ENCODE results near the gene ATOH7. TPM values are rescaled to one million over a fixed set of nuclear protein-coding genes. Genes with fewer than 3 reads are reported as not detected.
"Not testable (repeated sequence)": the region's sequence is repeated elsewhere in the genome, so short reads cannot be mapped to it uniquely, and the experiment has no call there.

Gene ATOH7
- total and polyA plus RNA-seq, 2 donors (not counting 1 experiment from before 2014, with no cell fraction given) = not detected

DNA sequence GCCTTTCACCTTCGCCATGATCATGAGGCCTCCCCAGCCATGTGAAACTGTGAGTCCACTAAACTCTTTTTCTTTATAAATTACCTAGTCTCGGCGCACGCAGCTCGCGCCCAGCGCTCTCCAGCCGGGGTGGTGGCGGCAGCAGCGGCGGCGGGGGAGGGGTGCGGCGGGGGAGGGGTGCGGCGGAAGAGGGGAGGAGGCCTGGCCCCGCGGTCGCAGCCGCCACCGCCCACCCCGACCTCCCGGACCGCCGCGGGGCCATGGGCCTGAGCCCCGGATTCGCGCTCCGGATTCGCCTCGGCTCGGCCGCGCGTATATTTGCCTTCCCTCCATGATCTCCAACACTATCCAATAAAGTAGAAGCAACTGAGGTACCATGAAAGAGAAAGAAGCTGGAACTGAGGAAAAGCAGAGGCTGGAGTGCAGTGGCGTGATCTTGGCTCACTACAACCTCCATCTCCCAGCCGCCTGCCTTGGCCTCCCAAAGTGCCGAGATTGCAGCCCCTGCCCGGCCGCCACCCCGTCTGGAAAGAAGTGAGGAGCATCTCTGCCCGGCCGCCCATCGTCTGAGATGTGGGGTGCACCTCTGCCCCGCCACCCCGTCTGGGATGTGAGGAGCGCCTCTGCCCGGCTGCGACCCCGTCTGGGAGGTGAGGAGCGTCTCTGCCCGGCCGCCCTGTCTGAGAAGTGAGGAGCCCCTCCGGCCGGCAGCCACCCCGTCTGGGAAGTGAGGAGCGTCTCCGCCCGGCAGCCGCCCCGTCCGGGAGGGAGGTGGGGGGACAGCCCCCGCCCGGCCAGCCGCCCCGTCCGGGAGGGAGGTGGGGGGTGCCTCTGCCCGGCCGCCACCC is 47.2 kb upstream of the ATOH7 start:
- peaks cover 5 to 17% (median 9%) of the 10 kb centered on the region in 3 donors for H3K9me3 ChIP-seq (ENCODE audit: control extremely low read depth in 1 of 3, control insufficient read depth in 2 of 3, insufficient read depth in 1 of 3, low read length in 2 of 3)
- H3K79me2 ChIP-seq (ENCODE audit: control insufficient read depth, insufficient read depth, low read length); H3K9ac ChIP-seq (ENCODE audit: low read length); H3K27me3 Mint-ChIP-seq; intact Hi-C loops (cut with micrococcal nuclease); H4K20me1 ChIP-seq (ENCODE audit: control insufficient read depth, insufficient read depth, low read length, poor library complexity, severe bottlenecking); H3K4me1 Mint-ChIP-seq; H3K27ac ChIP-seq (ENCODE audit: low read length in 2 of 2); H3K4me3 ChIP-seq (ENCODE audit: control extremely low read depth in 1 of 5, extremely low read depth in 1 of 5, insufficient read depth in 1 of 5, low read depth in 2 of 5, low read length in 4 of 5); ATAC-seq (ENCODE audit: low read depth); H3K27me3 ChIP-seq (replicated peaks in 1 of 4; ENCODE audit: control extremely low read depth in 1 of 4, control insufficient read depth in 3 of 4, insufficient read depth in 4 of 4, low read length in 3 of 4); H3K4me1 ChIP-seq (ENCODE audit: control insufficient read depth in 2 of 2, insufficient read depth in 2 of 2, low read length in 2 of 2); DNase-seq; H2AFZ ChIP-seq (ENCODE audit: insufficient read depth, low read depth, low read length, poor library complexity, severe bottlenecking); POLR2A ChIA-PET; H3K4me2 ChIP-seq (replicated peaks; ENCODE audit: low read depth, low read length, poor library complexity, severe bottlenecking); CTCF ChIA-PET; H3K27ac Mint-ChIP-seq; H3K4me3 Mint-ChIP-seq; H3K36me3 ChIP-seq (replicated peaks in 1 of 2; ENCODE audit: control extremely low read depth in 1 of 2, control insufficient read depth in 1 of 2, extremely low read depth in 1 of 2, insufficient read depth in 2 of 2, low read length in 1 of 2); H3K9me3 Mint-ChIP-seq (ENCODE audit: insufficient read depth): not testable (repeated sequence)
- WGBS (ENCODE audit: insufficient coverage) = 95% methylated on average over 37 of the region's 70 CpGs

GRCh38 chr10:68277814-68278213 is 45.9 kb upstream of the ATOH7 start:
- intact Hi-C loops (cut with micrococcal nuclease); H2AFZ ChIP-seq (ENCODE audit: insufficient read depth, low read depth, low read length, poor library complexity, severe bottlenecking); H3K4me2 ChIP-seq (replicated peaks; ENCODE audit: low read depth, low read length, poor library complexity, severe bottlenecking); H3K9me3 Mint-ChIP-seq (ENCODE audit: insufficient read depth); DNase-seq; H3K36me3 ChIP-seq (replicated peaks in 1 of 2; ENCODE audit: control extremely low read depth in 1 of 2, control insufficient read depth in 1 of 2, extremely low read depth in 1 of 2, insufficient read depth in 2 of 2, low read length in 1 of 2); H3K4me1 Mint-ChIP-seq; H3K4me1 ChIP-seq (ENCODE audit: control insufficient read depth in 2 of 2, insufficient read depth in 2 of 2, low read length in 2 of 2); POLR2A ChIA-PET; H3K4me3 ChIP-seq (ENCODE audit: control extremely low read depth in 1 of 5, extremely low read depth in 1 of 5, insufficient read depth in 1 of 5, low read depth in 2 of 5, low read length in 4 of 5); H3K27ac Mint-ChIP-seq; ATAC-seq (ENCODE audit: low read depth); H3K4me3 Mint-ChIP-seq; H3K27me3 Mint-ChIP-seq; CTCF ChIA-PET; H3K27ac ChIP-seq (ENCODE audit: low read length in 2 of 2); H3K27me3 ChIP-seq (replicated peaks in 1 of 4; ENCODE audit: control extremely low read depth in 1 of 4, control insufficient read depth in 3 of 4, insufficient read depth in 4 of 4, low read length in 3 of 4); H3K79me2 ChIP-seq (ENCODE audit: control insufficient read depth, insufficient read depth, low read length); H3K9ac ChIP-seq (ENCODE audit: low read length); H4K20me1 ChIP-seq (ENCODE audit: control insufficient read depth, insufficient read depth, low read length, poor library complexity, severe bottlenecking): not testable (repeated sequence)
- WGBS (ENCODE audit: insufficient coverage) = 100% methylated on average over 2 of the region's 2 CpGs
- H3K9me3 ChIP-seq (ENCODE audit: control extremely low read depth in 1 of 3, control insufficient read depth in 2 of 3, insufficient read depth in 1 of 3, low read length in 2 of 3) = peaks cover 5 to 17% (median 9%) of the 10 kb centered on the region in 3 donors
